Glutamatergic neuron (in vitro differentiated cells): ENCODE data around the gene GLS. TPM values are rescaled to one million over a fixed set of nuclear protein-coding genes. Genes with fewer than 3 reads are reported as not detected.

ENCODE experiments used
- DNase-seq: peaks from one replicate; pipeline ENCODE4 v3.0.0; 2022
- H3K27ac Mint-ChIP-seq: one replicate; pipeline ENCODE4 v1.8.0; 2020; ENCODE audit warnings: mild to moderate bottlenecking, mixed read lengths, inconsistent platforms; ENCODE audit not compliant: unreplicated experiment
- H3K27me3 Mint-ChIP-seq: one replicate; pipeline ENCODE4 v1.8.0; 2020; ENCODE audit warnings: mild to moderate bottlenecking, moderate library complexity, mixed read lengths, inconsistent platforms; ENCODE audit not compliant: unreplicated experiment
- H3K36me3 Mint-ChIP-seq: one replicate; pipeline ENCODE4 v1.8.0; 2020; ENCODE audit warnings: mild to moderate bottlenecking, mixed read lengths, inconsistent platforms; ENCODE audit not compliant: unreplicated experiment
- H3K4me1 Mint-ChIP-seq: one replicate; pipeline ENCODE4 v1.8.0; 2020; ENCODE audit warnings: mild to moderate bottlenecking, low read depth, mixed read lengths, inconsistent platforms; ENCODE audit not compliant: unreplicated experiment
- H3K4me3 Mint-ChIP-seq: one replicate; pipeline ENCODE4 v1.8.0; 2020; ENCODE audit warnings: mild to moderate bottlenecking, mixed read lengths, inconsistent platforms; ENCODE audit not compliant: unreplicated experiment
- H3K9me3 Mint-ChIP-seq: one replicate; pipeline ENCODE4 v1.8.0; 2020; ENCODE audit warnings: mild to moderate bottlenecking, moderate library complexity, mixed read lengths, inconsistent platforms; ENCODE audit not compliant: unreplicated experiment
- total RNA-seq: library from RNA; stranded (reverse); fragmentation: NEBNext Ultra II Directional; extraction: Animal tissue kit (Norgen Biotek cat#: 25700); gene quantifications from one replicate; pipeline ENCODE4 v1.2.1, GENCODE V29; 2021; ENCODE audit not compliant: unreplicated experiment
- TF ChIP-seq, protein P1 (sequence below): fragments of 200-600 bp; sonication (generic); IDR thresholded peaks from one replicate; pipeline ENCODE4 v1.5.0; 2021; ENCODE audit not compliant: partially characterized antibody, unreplicated experiment

The GLS gene
- total RNA-seq, 1 donor from 2014 or later: 120 TPM

DNA sequence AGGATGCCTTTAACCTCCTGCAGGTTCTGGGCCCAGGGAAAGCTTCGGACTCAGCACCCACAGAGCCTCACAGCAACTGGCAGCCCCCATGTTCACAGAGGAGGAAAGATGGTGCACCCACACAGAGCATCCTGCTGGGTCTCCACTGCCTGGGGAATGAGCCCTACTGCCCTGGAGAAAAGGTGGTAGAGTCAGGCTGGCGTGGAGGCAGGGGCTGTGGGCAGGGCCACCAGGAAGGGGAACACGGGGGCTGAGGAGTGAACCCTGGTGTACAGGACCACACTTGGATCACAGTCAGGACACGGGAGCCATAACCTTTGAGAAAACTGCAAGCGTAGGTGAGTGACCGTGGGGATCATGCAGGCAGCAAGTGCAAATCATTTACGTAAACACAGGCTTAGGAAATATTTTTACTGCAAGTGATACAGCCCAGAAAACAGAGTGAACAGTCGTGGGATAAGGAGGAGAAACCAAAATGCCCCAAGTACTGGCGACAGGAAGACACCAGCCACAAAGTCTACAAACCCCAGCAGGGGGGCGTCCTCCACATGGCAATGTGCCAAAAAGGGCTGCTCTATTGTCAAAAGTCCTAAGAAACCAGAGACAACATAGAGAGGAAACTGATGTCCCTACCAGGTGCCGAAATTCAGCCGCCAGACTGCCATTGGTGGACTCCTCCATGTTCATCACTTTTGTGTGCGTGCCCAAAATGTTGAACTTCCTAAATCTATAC is 105.8 kb downstream of the GLS start:
- peaks cover 7% of the 10 kb centered on the region for H3K36me3 Mint-ChIP-seq
- no peaks in the 10 kb centered on the region for H3K9me3 Mint-ChIP-seq
- H3K27me3 Mint-ChIP-seq: no peaks in the 10 kb centered on the region
- no peak overlapping the region for H3K4me3 Mint-ChIP-seq
- no peaks in the 10 kb centered on the region for H3K4me1 Mint-ChIP-seq
- TF ChIP-seq, protein P1, sequence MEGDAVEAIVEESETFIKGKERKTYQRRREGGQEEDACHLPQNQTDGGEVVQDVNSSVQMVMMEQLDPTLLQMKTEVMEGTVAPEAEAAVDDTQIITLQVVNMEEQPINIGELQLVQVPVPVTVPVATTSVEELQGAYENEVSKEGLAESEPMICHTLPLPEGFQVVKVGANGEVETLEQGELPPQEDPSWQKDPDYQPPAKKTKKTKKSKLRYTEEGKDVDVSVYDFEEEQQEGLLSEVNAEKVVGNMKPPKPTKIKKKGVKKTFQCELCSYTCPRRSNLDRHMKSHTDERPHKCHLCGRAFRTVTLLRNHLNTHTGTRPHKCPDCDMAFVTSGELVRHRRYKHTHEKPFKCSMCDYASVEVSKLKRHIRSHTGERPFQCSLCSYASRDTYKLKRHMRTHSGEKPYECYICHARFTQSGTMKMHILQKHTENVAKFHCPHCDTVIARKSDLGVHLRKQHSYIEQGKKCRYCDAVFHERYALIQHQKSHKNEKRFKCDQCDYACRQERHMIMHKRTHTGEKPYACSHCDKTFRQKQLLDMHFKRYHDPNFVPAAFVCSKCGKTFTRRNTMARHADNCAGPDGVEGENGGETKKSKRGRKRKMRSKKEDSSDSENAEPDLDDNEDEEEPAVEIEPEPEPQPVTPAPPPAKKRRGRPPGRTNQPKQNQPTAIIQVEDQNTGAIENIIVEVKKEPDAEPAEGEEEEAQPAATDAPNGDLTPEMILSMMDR: no peak
- DNase-seq: no peak
- H3K27ac Mint-ChIP-seq: no peak overlapping the region

DNA sequence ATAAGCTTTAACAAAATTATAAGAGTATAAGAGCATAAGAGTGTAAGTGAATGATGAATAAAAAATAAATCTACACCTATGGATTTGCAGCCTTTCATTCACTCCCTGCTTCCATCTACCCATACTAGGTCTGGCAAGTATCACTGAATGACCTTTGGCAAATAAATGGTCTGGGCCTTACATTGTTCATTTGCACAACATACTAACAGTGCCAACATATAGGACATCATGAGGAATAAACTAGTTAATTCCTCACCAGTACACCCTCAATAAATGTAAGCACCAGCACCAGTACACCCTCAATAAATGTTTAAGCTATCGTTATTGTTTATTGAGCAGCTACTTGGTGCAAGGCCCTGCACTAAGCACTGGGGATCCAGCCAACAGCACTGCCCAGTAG is 106.5 kb downstream of the GLS start:
- TF ChIP-seq, protein P1: no peak
- no peak overlapping the region for H3K4me3 Mint-ChIP-seq
- H3K36me3 Mint-ChIP-seq: peaks cover 4% of the 10 kb centered on the region
- H3K27ac Mint-ChIP-seq: no peak overlapping the region
- H3K27me3 Mint-ChIP-seq: no peaks in the 10 kb centered on the region
- no peak for DNase-seq
- H3K4me1 Mint-ChIP-seq: no peaks in the 10 kb centered on the region
- no peaks in the 10 kb centered on the region for H3K9me3 Mint-ChIP-seq

DNA sequence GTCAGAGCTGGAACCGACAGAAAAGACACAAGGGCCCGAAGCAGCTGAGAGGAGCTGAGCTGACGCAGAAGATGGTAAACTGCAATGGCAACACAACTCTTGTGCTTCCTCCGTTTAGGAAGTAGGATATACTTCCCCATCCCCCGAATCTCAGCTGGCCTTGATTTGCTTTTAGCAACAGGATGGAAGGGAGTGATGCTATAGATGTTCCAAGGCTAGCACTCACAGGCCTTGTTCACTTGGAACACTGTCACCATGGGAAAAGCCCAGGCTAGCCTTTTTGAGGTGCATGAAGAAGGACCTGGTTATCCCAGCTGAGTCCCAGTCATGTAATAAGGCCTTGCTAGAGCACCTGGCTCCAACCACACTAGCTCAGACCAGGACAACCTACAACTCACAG is 107.3 kb downstream of the GLS start:
- Mint-ChIP-seq H3K27ac (no peak overlapping the region), H3K36me3 (no peaks in the 10 kb centered on the region), H3K4me3 (no peak overlapping the region), H3K27me3 (no peaks in the 10 kb centered on the region), H3K4me1 (no peaks in the 10 kb centered on the region), H3K9me3 (no peaks in the 10 kb centered on the region)
- DNase-seq: no peak
- TF ChIP-seq, protein P1: no peak

- DNase-seq: no peak
- no peak overlapping the region for H3K4me3 Mint-ChIP-seq
- no peak overlapping the region for H3K27ac Mint-ChIP-seq
- TF ChIP-seq, protein P1: no peak
- H3K36me3 Mint-ChIP-seq: peaks cover 3% of the 10 kb centered on the region
- no peaks in the 10 kb centered on the region for H3K9me3 Mint-ChIP-seq
- H3K27me3 Mint-ChIP-seq: no peaks in the 10 kb centered on the region
- no peaks in the 10 kb centered on the region for H3K4me1 Mint-ChIP-seq
These were observed 108.3 kb downstream of the GLS start for GRCh38 chr2:190988910-190989309.

DNA sequence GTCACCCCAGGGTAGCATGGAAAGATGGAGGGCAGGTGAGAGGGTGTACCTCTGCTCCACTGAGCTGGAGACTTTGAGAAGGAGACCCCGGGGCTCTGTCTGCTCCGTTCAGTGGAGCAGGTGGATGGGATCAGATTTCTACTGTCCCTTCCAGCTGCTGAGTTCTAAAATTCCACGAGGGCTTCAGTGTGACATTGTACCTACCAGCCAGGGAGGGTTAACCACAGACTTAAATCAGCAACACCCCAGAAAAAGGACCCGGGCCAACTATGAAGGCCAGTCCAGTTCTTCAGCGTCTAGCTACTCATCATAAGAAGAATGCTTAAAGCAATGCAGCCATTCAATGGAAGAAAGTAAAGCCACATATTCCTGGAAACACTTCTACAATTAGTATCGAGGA is 109.5 kb downstream of the GLS start:
- Mint-ChIP-seq H3K27me3 (no peaks in the 10 kb centered on the region), H3K4me1 (no peaks in the 10 kb centered on the region), H3K36me3 (peaks cover 7% of the 10 kb centered on the region), H3K9me3 (no peaks in the 10 kb centered on the region), H3K4me3 (no peak overlapping the region), H3K27ac (no peak overlapping the region)
- no peak for DNase-seq
- TF ChIP-seq, protein P1: no peak
